Stimulated activated CD4-positive, alpha-beta T cell treated with anti-CD3 and anti-CD28 coated beads, Interleukin-15, amount 100 ng/mL, for 24 hours (primary cell): ENCODE data around the gene AGBL4.

Experiments used
- DNase-seq: peaks from one replicate; pipeline ENCODE4 v3.0.0-alpha.2; 2020

The AGBL4 gene

GRCh38 chr1:48753293-48753692 is 1270.5 kb downstream of the AGBL4 start:
- no peak for DNase-seq

GRCh38 chr1:48750109-48750508 is 1273.6 kb downstream of the AGBL4 start:
- no peak for DNase-seq

GRCh38 chr1:48749068-48749467 is 1274.7 kb downstream of the AGBL4 start:
- DNase-seq = no peak

GRCh38 chr1:48746906-48747305 is 1276.8 kb downstream of the AGBL4 start:
- no peak for DNase-seq

- DNase-seq = no peak
These were observed 1279.7 kb downstream of the AGBL4 start for GRCh38 chr1:48744032-48744431.

- DNase-seq = no peak
These were observed 1280.3 kb downstream of the AGBL4 start for GRCh38 chr1:48743480-48743879.

- no peak for DNase-seq
These were observed 1282.4 kb downstream of the AGBL4 start for GRCh38 chr1:48741380-48741779.

GRCh38 chr1:48740621-48741020 is 1283.1 kb downstream of the AGBL4 start:
- no peak for DNase-seq

GRCh38 chr1:48739091-48739490 is 1284.7 kb downstream of the AGBL4 start:
- DNase-seq = no peak

GRCh38 chr1:48738356-48738755 is 1285.4 kb downstream of the AGBL4 start:
- DNase-seq = no peak

- no peak for DNase-seq
These were observed 1288.0 kb downstream of the AGBL4 start for GRCh38 chr1:48735796-48736195.

- DNase-seq = no peak
These were observed 1293.4 kb downstream of the AGBL4 start for GRCh38 chr1:48730164-48730910.

GRCh38 chr1:48728584-48728983 is 1295.2 kb downstream of the AGBL4 start:
- DNase-seq = no peak

GRCh38 chr1:48726557-48727215 is 1297.1 kb downstream of the AGBL4 start:
- no peak for DNase-seq

- no peak for DNase-seq
These were observed 1297.6 kb downstream of the AGBL4 start for GRCh38 chr1:48726139-48726538.

GRCh38 chr1:48725341-48726046 is 1298.3 kb downstream of the AGBL4 start:
- no peak for DNase-seq

GRCh38 chr1:48720929-48721328 is 1302.8 kb downstream of the AGBL4 start:
- DNase-seq = no peak

GRCh38 chr1:48718705-48719104 is 1305.0 kb downstream of the AGBL4 start:
- DNase-seq = no peak

GRCh38 chr1:48718116-48718630 is 1305.6 kb downstream of the AGBL4 start:
- no peak for DNase-seq

- no peak for DNase-seq
These were observed 1306.7 kb downstream of the AGBL4 start for GRCh38 chr1:48717082-48717481.

GRCh38 chr1:48715921-48716320 is 1307.8 kb downstream of the AGBL4 start:
- DNase-seq = no peak

GRCh38 chr1:48710915-48711314 is 1312.8 kb downstream of the AGBL4 start:
- DNase-seq = no peak

GRCh38 chr1:48710318-48710717 is 1313.4 kb downstream of the AGBL4 start:
- DNase-seq = no peak

- no peak for DNase-seq
These were observed 1319.0 kb downstream of the AGBL4 start for GRCh38 chr1:48704736-48705135.
